PC-9 (cell line): ENCODE results near the gene UBE4B. TPM values are rescaled to one million over a fixed set of nuclear protein-coding genes. Genes with fewer than 3 reads are reported as not detected.

ENCODE experiments used
- BruUV-seq: library from RNA; stranded (reverse); fragments of 400-500 nt; replicated peaks from 2 replicates; lab custom pipeline; 2021; lab: Mats Ljungman, UMichigan
- CTCF ChIA-PET: fragments of 300-600 bp; sonication (Branson Sonifier 250); formaldehyde crosslinking; loops from one replicate; lab custom pipeline; 2022; ENCODE audit warnings: antibody characterized with exemption; lab: Charles Lee
- POLR2A ChIA-PET: fragments of 300-600 bp; sonication (Branson Sonifier 250); formaldehyde crosslinking; loops from one replicate; lab custom pipeline; 2022; ENCODE audit warnings: antibody characterized with exemption; ENCODE audit not compliant: unreplicated experiment; lab: Charles Lee
- DNase-seq, 2 experiments: peaks; one replicate each; pipeline versions ENCODE4 v3.0.0 to v3.0.0-alpha.2; 2015 to 2022; ENCODE audit warnings: mixed read lengths in 1 of 2
- H2AFZ ChIP-seq: fragments of 200-600 bp; sonication (generic); 2 replicates; pipeline ENCODE4 v1.8.1; 2017; ENCODE audit warnings: antibody characterized with exemption
- H3F3A ChIP-seq: fragments of 200-600 bp; sonication (generic); 2 replicates; pipeline ENCODE4 v1.8.1; 2017; ENCODE audit warnings: antibody characterized with exemption, mild to moderate bottlenecking, low read depth; ENCODE audit not compliant: insufficient read depth
- H3K27ac ChIP-seq: fragments of 200-600 bp; sonication (generic); 2 replicates; pipeline ENCODE4 v1.6.1; 2016; ENCODE audit warnings: mixed run types
- H3K27me3 ChIP-seq: fragments of 200-600 bp; sonication (generic); 2 replicates; pipeline ENCODE4 v1.6.1; 2016; ENCODE audit warnings: low read depth, mixed run types; ENCODE audit not compliant: insufficient read depth
- H3K36me3 ChIP-seq: fragments of 200-600 bp; sonication (generic); 2 replicates; pipeline ENCODE4 v1.6.1; 2016; ENCODE audit warnings: low read depth, mixed run types
- H3K4me1 ChIP-seq: fragments of 200-600 bp; sonication (generic); replicated peaks from 2 replicates; pipeline ENCODE4 v1.6.1; 2016; ENCODE audit warnings: mixed run types; ENCODE audit not compliant: insufficient read depth
- H3K4me2 ChIP-seq: fragments of 200-600 bp; sonication (generic); 2 replicates; pipeline ENCODE4 v1.6.1; 2017; ENCODE audit warnings: mixed run types
- H3K4me3 ChIP-seq: fragments of 200-600 bp; sonication (generic); 2 replicates; pipeline ENCODE4 v1.6.1; 2016; ENCODE audit warnings: mixed run types
- H3K79me2 ChIP-seq: fragments of 200-600 bp; sonication (generic); 2 replicates; pipeline ENCODE4 v1.6.1; 2017; ENCODE audit warnings: low read depth, mixed run types
- H3K9me2 ChIP-seq: fragments of 200-600 bp; sonication (generic); 2 replicates; pipeline ENCODE4 v1.8.1; 2017; ENCODE audit warnings: mild to moderate bottlenecking; ENCODE audit not compliant: insufficient read depth
- H3K9me3 ChIP-seq: fragments of 200-600 bp; sonication (generic); 2 replicates; pipeline ENCODE4 v1.8.1; 2016; ENCODE audit warnings: low read depth; ENCODE audit not compliant: insufficient read depth
- H4K20me1 ChIP-seq: fragments of 200-600 bp; sonication (generic); 2 replicates; pipeline ENCODE4 v1.8.1; 2017; ENCODE audit not compliant: insufficient read depth
- EZH2 ChIP-seq: fragments of 200-600 bp; sonication (generic); IDR thresholded peaks from 2 replicates; pipeline ENCODE4 v1.8.0; 2017; ENCODE audit warnings: antibody characterized with exemption, low read depth
- intact Hi-C: fragments of 100-400 bp; cut with micrococcal nuclease; formaldehyde crosslinking; loops from one replicate; pipeline ENCODE4 v1.10.0; 2022; ENCODE audit not compliant: unreplicated experiment
- total RNA-seq: library from RNA; stranded (reverse); gene quantifications from 2 replicates; pipeline ENCODE4 v1.2.3, GENCODE V29; 2021
- TF ChIP-seq, protein P1 (sequence below): fragments of 200-600 bp; sonication (generic); conservative IDR thresholded peaks from 2 replicates; pipeline ENCODE4 v1.6.1; 2017; ENCODE audit warnings: mixed run types, antibody characterized with exemption, mild to moderate bottlenecking, moderate library complexity

Gene UBE4B
- total RNA-seq, 1 experiment from 2014 or later: 59.1 TPM

- Histone ChIP-seq H4K20me1 (peaks cover 3% of the 10 kb centered on the region), H3K4me1 (peaks cover 5% of the 10 kb centered on the region), H3K27me3 (no peaks in the 10 kb centered on the region), H3K36me3 (no peaks in the 10 kb centered on the region), H3K9me2 (no peaks in the 10 kb centered on the region), H3K79me2 (peaks cover 26% of the 10 kb centered on the region), H3K4me3 (no peak overlapping the region), H3K27ac (no peak overlapping the region), H3K9me3 (no peaks in the 10 kb centered on the region), H2AFZ (no peak overlapping the region), H3F3A (no peaks in the 10 kb centered on the region), H3K4me2 (no peak overlapping the region)
- intact Hi-C loops: no loop called here
- TF ChIP-seq EZH2: no peak
- TF ChIP-seq, protein P1, sequence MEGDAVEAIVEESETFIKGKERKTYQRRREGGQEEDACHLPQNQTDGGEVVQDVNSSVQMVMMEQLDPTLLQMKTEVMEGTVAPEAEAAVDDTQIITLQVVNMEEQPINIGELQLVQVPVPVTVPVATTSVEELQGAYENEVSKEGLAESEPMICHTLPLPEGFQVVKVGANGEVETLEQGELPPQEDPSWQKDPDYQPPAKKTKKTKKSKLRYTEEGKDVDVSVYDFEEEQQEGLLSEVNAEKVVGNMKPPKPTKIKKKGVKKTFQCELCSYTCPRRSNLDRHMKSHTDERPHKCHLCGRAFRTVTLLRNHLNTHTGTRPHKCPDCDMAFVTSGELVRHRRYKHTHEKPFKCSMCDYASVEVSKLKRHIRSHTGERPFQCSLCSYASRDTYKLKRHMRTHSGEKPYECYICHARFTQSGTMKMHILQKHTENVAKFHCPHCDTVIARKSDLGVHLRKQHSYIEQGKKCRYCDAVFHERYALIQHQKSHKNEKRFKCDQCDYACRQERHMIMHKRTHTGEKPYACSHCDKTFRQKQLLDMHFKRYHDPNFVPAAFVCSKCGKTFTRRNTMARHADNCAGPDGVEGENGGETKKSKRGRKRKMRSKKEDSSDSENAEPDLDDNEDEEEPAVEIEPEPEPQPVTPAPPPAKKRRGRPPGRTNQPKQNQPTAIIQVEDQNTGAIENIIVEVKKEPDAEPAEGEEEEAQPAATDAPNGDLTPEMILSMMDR: no peak
- POLR2A ChIA-PET: no interaction called here
- CTCF ChIA-PET: no interaction called here
- DNase-seq: no peak
- no TSS peak for BruUV-seq
These were observed 25.0 kb downstream of the UBE4B start for GRCh38 chr1:10057796-10058195.

DNA sequence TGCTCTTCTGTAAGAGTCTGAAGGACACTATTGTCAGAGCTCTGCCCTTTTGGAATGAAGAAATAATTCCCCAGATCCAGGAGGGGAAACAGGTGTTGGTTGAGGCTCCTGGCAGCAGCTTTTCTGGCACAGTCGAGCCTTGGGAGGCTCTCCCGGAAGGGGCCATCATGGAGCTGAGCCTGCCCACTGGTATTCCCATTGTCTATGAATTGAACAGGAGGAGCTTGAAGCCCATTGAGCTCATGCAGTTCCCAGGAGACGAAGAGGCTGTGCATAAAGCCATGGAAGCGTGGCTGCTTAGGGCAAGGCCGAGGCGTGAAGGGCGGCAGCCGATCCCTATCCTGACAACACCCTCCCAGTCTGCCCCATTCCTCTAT lies 26.6 kb downstream of the UBE4B start:
- ChIA-PET POLR2A (no interaction called here), CTCF (no interaction called here)
- H3F3A ChIP-seq: no peaks in the 10 kb centered on the region
- no peak overlapping the region for H2AFZ ChIP-seq
- no peak overlapping the region for H3K4me2 ChIP-seq
- no peaks in the 10 kb centered on the region for H3K27me3 ChIP-seq
- H3K4me1 ChIP-seq: peaks cover 5% of the 10 kb centered on the region
- H4K20me1 ChIP-seq: peaks cover 3% of the 10 kb centered on the region
- H3K9me3 ChIP-seq: no peaks in the 10 kb centered on the region
- H3K4me3 ChIP-seq: no peak overlapping the region
- DNase-seq: no peak
- no peaks in the 10 kb centered on the region for H3K36me3 ChIP-seq
- no peak for TF ChIP-seq EZH2
- TF ChIP-seq, protein P1: no peak
- intact Hi-C loops: no loop called here
- no peaks in the 10 kb centered on the region for H3K9me2 ChIP-seq
- no peak overlapping the region for H3K27ac ChIP-seq
- peaks cover 22% of the 10 kb centered on the region for H3K79me2 ChIP-seq
- no TSS peak for BruUV-seq

GRCh38 chr1:10060311-10061100 lies 27.7 kb downstream of the UBE4B start:
- DNase-seq: no peak
- ChIA-PET POLR2A (no interaction called here), CTCF (no interaction called here)
- Histone ChIP-seq H3K79me2 (peaks cover 22% of the 10 kb centered on the region), H3K9me2 (no peaks in the 10 kb centered on the region), H4K20me1 (peaks cover 3% of the 10 kb centered on the region), H3K27ac (no peak overlapping the region), H3K4me3 (no peak overlapping the region), H3K27me3 (no peaks in the 10 kb centered on the region), H3K4me2 (no peak overlapping the region), H3K36me3 (no peaks in the 10 kb centered on the region), H3F3A (no peaks in the 10 kb centered on the region), H3K4me1 (peaks cover 5% of the 10 kb centered on the region), H2AFZ (no peak overlapping the region), H3K9me3 (no peaks in the 10 kb centered on the region)
- TF ChIP-seq, protein P1: no peak
- TF ChIP-seq EZH2: no peak
- no TSS peak for BruUV-seq
- intact Hi-C loops: no loop called here
